Esophagus squamous epithelium (tissue), 5 donors: ENCODE results near the gene PIM1. TPM values are rescaled to one million over a fixed set of nuclear protein-coding genes. Genes with fewer than 3 reads are reported as not detected.

Experiments
- DNase-seq: peaks from one replicate; lab custom pipeline; 2025; lab: John Stamatoyannopoulos, UW
- H3K27ac ChIP-seq, 4 donors: fragments of 200-600 bp; sonication (generic); one replicate each; pipeline ENCODE4 v1.5.1; 2016 to 2019; ENCODE audit warnings: mild to moderate bottlenecking in 1 of 4
- H3K27me3 ChIP-seq, 4 donors: fragments of 200-600 bp; sonication (generic); 1 replicate in 3 of 4; 2 replicates in 1 of 4; pipeline versions ENCODE4 v1.5.1 to v1.6.0; 2017 to 2021; ENCODE audit warnings: antibody characterized with exemption in 1 of 4
- H3K36me3 ChIP-seq, 3 donors: fragments of 200-600 bp; sonication (generic); one replicate each; pipeline ENCODE4 v1.5.1; 2016 to 2019
- H3K4me1 ChIP-seq, 3 donors: fragments of 200-600 bp; sonication (generic); one replicate each; pipeline ENCODE4 v1.5.1; 2017 to 2019
- H3K4me3 ChIP-seq, 4 donors: fragments of 200-600 bp; sonication (generic); 1 replicate in 3 of 4; 2 replicates in 1 of 4; pipeline ENCODE4 v1.5.1; 2016 to 2019; ENCODE audit warnings: mild to moderate bottlenecking in 2 of 4, moderate library complexity in 1 of 4
- H3K9me3 ChIP-seq, 3 donors: fragments of 200-600 bp; sonication (generic); one replicate each; pipeline ENCODE4 v1.5.1; 2016 to 2019
- POLR2A ChIP-seq, 4 donors: fragments of 450-650 bp; IDR thresholded peaks; one replicate each; pipeline ENCODE4 v1.6.1; 2017; ENCODE audit warnings: antibody characterized with exemption in 4 of 4, mild to moderate bottlenecking in 4 of 4, moderate library complexity in 3 of 4
- WGBS, 2 donors: methylation state at CpG; one replicate each; pipeline ENCODE4 v1.1.5; 2018; 5-methylcytosine and 5-hydroxymethylcytosine counted together
- intact Hi-C: fragments of 100-400 bp; cut with DNase I; formaldehyde crosslinking; loops from one replicate; pipeline ENCODE4 v1.15.0; 2022
- total RNA-seq, 4 donors: library from RNA; depleted of rRNA; stranded (reverse); fragments of >200 nt; gene quantifications; one replicate each; pipeline ENCODE4 v1.1.0, GENCODE V29; 2016
- TF ChIP-seq, protein P1 (sequence below), 6 experiments: fragments of 450-650 bp in 4 of 6; fragments of 200-600 bp in 2 of 6; sonication (generic) in 2 of 6; IDR thresholded peaks; one replicate each; pipeline ENCODE4 v1.5.1; 2016 to 2019; ENCODE audit warnings: antibody characterized with exemption in 6 of 6, mild to moderate bottlenecking in 4 of 6, moderate library complexity in 4 of 6
- donor health status: DM: yes; HTN: yes; CAD: no.

The PIM1 gene
- total RNA-seq, 4 donors from 2014 or later, result 57.3 to 206 (median 96.6) TPM

DNA sequence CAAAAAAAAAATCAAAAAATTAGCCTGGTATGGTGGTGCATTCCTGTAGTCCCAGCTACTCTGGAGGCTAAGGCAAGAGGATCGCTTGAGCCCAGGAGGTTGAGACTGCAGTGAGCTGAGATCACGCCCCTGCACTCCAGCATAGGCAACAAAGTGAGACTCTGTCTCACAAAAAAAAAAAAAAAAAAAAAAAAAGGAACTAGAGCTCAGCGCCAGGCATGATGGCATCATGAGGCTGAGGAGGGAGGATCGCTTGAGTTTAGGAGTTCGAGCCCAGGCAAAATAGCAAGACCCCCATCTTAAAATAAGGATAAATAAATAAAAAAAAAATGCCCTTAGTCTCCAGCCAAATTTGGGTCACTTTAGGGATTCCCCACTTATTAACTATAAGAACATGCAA lies 40.4 kb upstream of the PIM1 start:
- Histone ChIP-seq H3K36me3 (no peaks in the 10 kb centered on the region), H3K9me3 (no peaks in the 10 kb centered on the region), H3K4me1 (peaks cover 17 to 48% (median 30%) of the 10 kb centered on the region in 3 donors), H3K27ac (peak overlapping the region in 1 of 4 donors; percentile 89), H3K4me3 (no peak overlapping the region), H3K27me3 (peaks cover 0 to 9% (median 0%) of the 10 kb centered on the region in 4 donors)
- intact Hi-C loops, result no loop called here
- no peak for TF ChIP-seq POLR2A (IDR thresholded peaks at IDR 0.05)
- TF ChIP-seq, protein P1, sequence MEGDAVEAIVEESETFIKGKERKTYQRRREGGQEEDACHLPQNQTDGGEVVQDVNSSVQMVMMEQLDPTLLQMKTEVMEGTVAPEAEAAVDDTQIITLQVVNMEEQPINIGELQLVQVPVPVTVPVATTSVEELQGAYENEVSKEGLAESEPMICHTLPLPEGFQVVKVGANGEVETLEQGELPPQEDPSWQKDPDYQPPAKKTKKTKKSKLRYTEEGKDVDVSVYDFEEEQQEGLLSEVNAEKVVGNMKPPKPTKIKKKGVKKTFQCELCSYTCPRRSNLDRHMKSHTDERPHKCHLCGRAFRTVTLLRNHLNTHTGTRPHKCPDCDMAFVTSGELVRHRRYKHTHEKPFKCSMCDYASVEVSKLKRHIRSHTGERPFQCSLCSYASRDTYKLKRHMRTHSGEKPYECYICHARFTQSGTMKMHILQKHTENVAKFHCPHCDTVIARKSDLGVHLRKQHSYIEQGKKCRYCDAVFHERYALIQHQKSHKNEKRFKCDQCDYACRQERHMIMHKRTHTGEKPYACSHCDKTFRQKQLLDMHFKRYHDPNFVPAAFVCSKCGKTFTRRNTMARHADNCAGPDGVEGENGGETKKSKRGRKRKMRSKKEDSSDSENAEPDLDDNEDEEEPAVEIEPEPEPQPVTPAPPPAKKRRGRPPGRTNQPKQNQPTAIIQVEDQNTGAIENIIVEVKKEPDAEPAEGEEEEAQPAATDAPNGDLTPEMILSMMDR (IDR thresholded peaks at IDR 0.05), result no peak
- 89 to 93% methylated on average over 5 of the region's 5 CpGs for WGBS, 2 donors
- DNase-seq, result no peak

DNA sequence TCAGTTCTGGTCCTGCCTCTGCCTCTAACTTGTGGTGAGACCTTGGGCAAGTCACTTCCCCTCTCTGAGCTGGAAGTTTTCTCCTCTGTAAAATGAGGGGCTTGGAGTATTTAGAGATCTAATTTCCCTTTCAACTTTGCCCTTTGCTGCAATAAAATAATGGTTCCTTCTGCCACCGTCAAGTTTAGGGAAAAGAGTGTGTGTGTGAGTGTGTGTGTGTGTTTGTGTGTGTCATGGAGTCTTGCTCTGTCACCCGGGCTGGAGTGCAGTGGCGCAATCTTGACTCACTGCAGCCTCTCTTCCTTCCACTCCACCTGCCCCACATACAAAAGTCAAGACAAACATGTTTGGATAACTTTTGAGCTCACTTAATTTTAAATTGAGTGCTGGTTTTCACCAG lies 39.2 kb upstream of the PIM1 start:
- 20 to 30% methylated on average over 2 to 3 of the region's 3 CpGs for WGBS, 2 donors
- Histone ChIP-seq H3K4me1 (peaks cover 23 to 56% (median 35%) of the 10 kb centered on the region in 3 donors), H3K27ac (peak overlapping the region; percentile 84 to 89 (median 86)), H3K36me3 (no peaks in the 10 kb centered on the region), H3K9me3 (no peaks in the 10 kb centered on the region), H3K27me3 (peaks cover 0 to 5% (median 0%) of the 10 kb centered on the region in 4 donors), H3K4me3 (peak overlapping the region in 3 of 4 donors; percentile 6 to 22 (median 8))
- TF ChIP-seq, protein P1 (IDR thresholded peaks at IDR 0.05), result no peak
- TF ChIP-seq POLR2A (IDR thresholded peaks at IDR 0.05), result no peak
- DNase-seq, result no peak
- intact Hi-C loops, result no loop called here

DNA sequence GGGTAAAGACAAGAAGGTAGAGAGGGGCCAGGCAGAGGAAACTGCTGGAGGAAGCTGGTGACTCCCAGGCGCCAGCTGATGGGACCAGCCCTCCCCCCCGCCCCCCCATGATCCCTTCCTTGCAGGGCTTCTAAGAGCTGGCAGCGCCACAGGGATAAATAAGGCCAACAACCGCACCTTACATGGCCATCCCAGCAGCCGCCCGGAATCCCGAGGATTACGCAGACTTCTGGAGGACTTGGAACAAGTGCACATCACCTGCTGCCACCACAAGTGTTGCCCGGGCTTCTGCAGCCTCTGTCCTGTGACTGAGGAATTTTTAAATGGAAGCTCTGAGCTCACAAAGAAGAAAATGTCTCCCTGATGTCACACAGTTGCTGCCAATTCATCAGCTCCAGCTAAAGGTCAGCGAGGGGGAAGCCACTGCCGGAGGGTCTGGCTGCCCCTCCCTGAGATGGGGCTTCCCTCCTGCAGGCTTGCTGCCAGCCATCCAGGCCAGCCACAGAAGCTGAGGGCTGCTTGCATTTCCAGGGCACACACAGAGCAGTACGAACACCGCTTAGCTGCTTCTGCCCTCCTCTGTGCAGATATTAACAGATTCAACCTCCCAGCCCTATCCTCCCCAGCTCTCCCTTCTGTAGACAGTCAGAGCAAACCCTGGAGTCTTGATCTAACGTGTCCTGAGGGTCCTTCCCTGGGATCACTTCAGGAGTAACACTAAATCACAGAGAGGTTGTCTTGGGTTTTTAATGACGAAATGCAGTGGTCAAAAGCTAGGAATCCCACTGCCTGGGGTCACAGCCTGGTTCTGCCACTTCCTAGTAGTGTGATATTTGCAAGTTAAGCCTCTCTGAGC lies 38.6 kb upstream of the PIM1 start:
- Histone ChIP-seq H3K4me1 (peaks cover 23 to 55% (median 34%) of the 10 kb centered on the region in 3 donors), H3K9me3 (no peaks in the 10 kb centered on the region), H3K36me3 (no peaks in the 10 kb centered on the region), H3K27ac (peak overlapping the region; percentile 84 to 89 (median 86)), H3K27me3 (no peaks in the 10 kb centered on the region), H3K4me3 (peak overlapping the region in 3 of 4 donors; percentile 6 to 22 (median 8))
- TF ChIP-seq, protein P1 (IDR thresholded peaks at IDR 0.05), result no peak
- TF ChIP-seq POLR2A (IDR thresholded peaks at IDR 0.05), result no peak
- DNase-seq, result no peak
- intact Hi-C loops, result no loop called here
- WGBS, 2 donors, result 29 to 41% methylated on average over 9 to 11 of the region's 15 CpGs

DNA sequence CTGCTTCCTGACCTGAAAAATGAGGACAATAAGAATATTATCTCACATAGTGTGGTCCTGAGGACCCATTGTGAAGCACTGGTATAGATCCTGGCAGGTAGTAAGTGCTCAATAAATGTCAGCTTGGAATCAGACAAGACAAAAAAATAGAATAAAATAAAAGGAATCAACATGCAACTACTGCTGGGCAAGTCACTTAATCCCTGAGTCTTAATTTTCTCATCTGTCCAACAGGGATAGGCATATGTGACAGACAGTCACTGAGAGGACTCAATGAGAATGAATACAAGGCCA lies 38.0 kb upstream of the PIM1 start:
- TF ChIP-seq, protein P1 (IDR thresholded peaks at IDR 0.05), result no peak
- no peak for TF ChIP-seq POLR2A (IDR thresholded peaks at IDR 0.05)
- H3K4me3 ChIP-seq, result no peak overlapping the region
- no peaks in the 10 kb centered on the region for H3K9me3 ChIP-seq
- no peak for DNase-seq
- intact Hi-C loops, result no loop called here
- peak overlapping the region; percentile 84 to 89 (median 86) for H3K27ac ChIP-seq
- H3K4me1 ChIP-seq, result peaks cover 23 to 61% (median 38%) of the 10 kb centered on the region in 3 donors
- no peaks in the 10 kb centered on the region for H3K27me3 ChIP-seq
- no peaks in the 10 kb centered on the region for H3K36me3 ChIP-seq

DNA sequence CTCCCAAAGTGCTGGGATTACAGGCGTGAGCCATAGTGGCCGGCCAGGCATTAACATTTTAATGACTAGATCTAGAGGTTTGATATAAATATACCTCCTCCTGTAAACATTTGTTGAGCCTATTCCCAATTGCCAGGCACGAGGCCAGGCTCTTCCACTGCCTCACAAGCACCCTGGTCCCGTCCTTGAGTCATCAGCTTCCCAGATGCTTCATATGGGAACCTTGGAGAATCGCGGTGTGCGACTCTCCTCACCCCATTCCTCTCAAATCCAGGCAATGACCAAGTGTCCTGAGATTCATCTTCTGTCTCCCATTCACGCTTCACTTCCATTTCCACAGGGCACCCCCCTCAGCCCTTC lies 35.9 kb upstream of the PIM1 start:
- peaks cover 23 to 75% (median 47%) of the 10 kb centered on the region in 3 donors for H3K4me1 ChIP-seq
- intact Hi-C loops, result no loop called here

More for the DNA sequence above, 35.9 kb upstream of the PIM1 start:
- H3K36me3 ChIP-seq, result no peaks in the 10 kb centered on the region
- no peak for TF ChIP-seq POLR2A (IDR thresholded peaks at IDR 0.05)
- TF ChIP-seq, protein P1 (IDR thresholded peaks at IDR 0.05), result no peak
- H3K27me3 ChIP-seq, result no peaks in the 10 kb centered on the region
- WGBS, 2 donors, result 78 to 90% methylated on average over 8 of the region's 8 CpGs
- H3K9me3 ChIP-seq, result no peaks in the 10 kb centered on the region
- no peak overlapping the region for H3K4me3 ChIP-seq
- peak overlapping the region; percentile 65 to 93 (median 88) for H3K27ac ChIP-seq
- no peak for DNase-seq
